PC-3 (cell line): Measurements from ENCODE around the gene GDI2.
"Not testable (repeated sequence)": the region's sequence is repeated elsewhere in the genome, so short reads cannot be mapped to it uniquely, and the experiment has no call there.

Source experiments
- EZH2 ChIP-seq: fragments of 300-600 bp; sonication (generic); IDR thresholded peaks from one replicate; pipeline ENCODE4 v1.6.1; 2017; ENCODE audit warnings: antibody characterized with exemption, mild to moderate bottlenecking, low read length; ENCODE audit not compliant: unreplicated experiment
- EZH2phosphoT487 ChIP-seq: fragments of 300-600 bp; sonication (generic); IDR thresholded peaks from 2 replicates; pipeline ENCODE4 v1.6.1; 2018; ENCODE audit warnings: mild to moderate bottlenecking, antibody characterized with exemption, low read length, borderline replicate concordance
- TF ChIP-seq, protein P1 (sequence below): fragments of 300-600 bp; sonication (generic); conservative IDR thresholded peaks from 2 replicates; pipeline ENCODE4 v1.5.1; 2017; ENCODE audit warnings: antibody characterized with exemption, low read depth, mild to moderate bottlenecking, low read length

DNA sequence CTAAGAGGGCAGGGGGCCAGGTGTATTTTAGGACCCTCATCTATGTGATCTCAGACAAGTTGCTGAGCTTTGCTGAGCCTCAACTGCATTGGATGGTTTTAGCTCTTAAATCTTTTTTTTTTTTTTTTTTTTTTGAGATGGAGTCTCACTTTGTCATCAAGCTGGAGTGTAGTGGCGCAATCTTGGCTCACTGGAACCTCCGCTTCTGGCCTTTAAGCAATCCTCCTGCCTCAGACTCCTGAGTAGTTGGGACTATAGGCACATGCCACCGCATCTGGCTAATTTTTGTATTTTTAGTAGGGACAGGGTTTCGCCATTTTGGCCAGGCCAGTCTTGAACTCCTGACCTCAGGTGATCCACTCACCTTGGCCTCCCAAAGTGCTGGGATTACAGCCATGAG is 33.4 kb upstream of the GDI2 start:
- TF ChIP-seq, protein P1, sequence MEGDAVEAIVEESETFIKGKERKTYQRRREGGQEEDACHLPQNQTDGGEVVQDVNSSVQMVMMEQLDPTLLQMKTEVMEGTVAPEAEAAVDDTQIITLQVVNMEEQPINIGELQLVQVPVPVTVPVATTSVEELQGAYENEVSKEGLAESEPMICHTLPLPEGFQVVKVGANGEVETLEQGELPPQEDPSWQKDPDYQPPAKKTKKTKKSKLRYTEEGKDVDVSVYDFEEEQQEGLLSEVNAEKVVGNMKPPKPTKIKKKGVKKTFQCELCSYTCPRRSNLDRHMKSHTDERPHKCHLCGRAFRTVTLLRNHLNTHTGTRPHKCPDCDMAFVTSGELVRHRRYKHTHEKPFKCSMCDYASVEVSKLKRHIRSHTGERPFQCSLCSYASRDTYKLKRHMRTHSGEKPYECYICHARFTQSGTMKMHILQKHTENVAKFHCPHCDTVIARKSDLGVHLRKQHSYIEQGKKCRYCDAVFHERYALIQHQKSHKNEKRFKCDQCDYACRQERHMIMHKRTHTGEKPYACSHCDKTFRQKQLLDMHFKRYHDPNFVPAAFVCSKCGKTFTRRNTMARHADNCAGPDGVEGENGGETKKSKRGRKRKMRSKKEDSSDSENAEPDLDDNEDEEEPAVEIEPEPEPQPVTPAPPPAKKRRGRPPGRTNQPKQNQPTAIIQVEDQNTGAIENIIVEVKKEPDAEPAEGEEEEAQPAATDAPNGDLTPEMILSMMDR, result not testable (repeated sequence)
- not testable (repeated sequence) for TF ChIP-seq EZH2phosphoT487, EZH2
